KMS-11 (cell line): ENCODE data around the gene TIPARP.
"Not testable (repeated sequence)": the region's sequence is repeated elsewhere in the genome, so short reads cannot be mapped to it uniquely, and the experiment has no call there.

Experiments used
- H2AFZ ChIP-seq: fragments of 200-600 bp; sonication (generic); 2 replicates; pipeline ENCODE4 v1.6.1; 2016; ENCODE audit warnings: antibody characterized with exemption, mixed run types, low read depth
- H3K27ac ChIP-seq: fragments of 200-600 bp; sonication (generic); 2 replicates; pipeline ENCODE4 v1.6.1; 2016; ENCODE audit warnings: mild to moderate bottlenecking, mixed run types
- H3K27me3 ChIP-seq: fragments of 200-600 bp; sonication (generic); 2 replicates; pipeline ENCODE4 v1.6.1; 2017; ENCODE audit warnings: mild to moderate bottlenecking, low read depth, mixed run types, moderate library complexity; ENCODE audit not compliant: insufficient read depth
- H3K36me3 ChIP-seq: fragments of 200-600 bp; sonication (generic); 2 replicates; pipeline ENCODE4 v1.6.1; 2017; ENCODE audit warnings: mild to moderate bottlenecking, mixed run types; ENCODE audit not compliant: insufficient read depth
- H3K4me1 ChIP-seq: fragments of 200-600 bp; sonication (generic); 2 replicates; pipeline ENCODE4 v1.6.1; 2016; ENCODE audit warnings: mild to moderate bottlenecking, low read depth, mixed run types; ENCODE audit not compliant: poor library complexity, severe bottlenecking
- H3K4me2 ChIP-seq: fragments of 200-600 bp; sonication (generic); 2 replicates; pipeline ENCODE4 v1.7.0; 2016; ENCODE audit warnings: mild to moderate bottlenecking, mixed run types
- H3K4me3 ChIP-seq: fragments of 200-600 bp; sonication (generic); IDR thresholded peaks from 2 replicates; pipeline ENCODE4 v1.6.1; 2017; ENCODE audit warnings: low read depth, low read length, mixed read lengths; ENCODE audit not compliant: insufficient read depth
- H3K79me2 ChIP-seq: fragments of 200-600 bp; sonication (generic); 2 replicates; pipeline ENCODE4 v1.6.1; 2016; ENCODE audit warnings: low read depth, mixed run types; ENCODE audit not compliant: insufficient read depth
- H3K9ac ChIP-seq: fragments of 200-600 bp; sonication (generic); 2 replicates; pipeline ENCODE4 v1.6.1; 2016; ENCODE audit warnings: mild to moderate bottlenecking, mixed run types
- H4K20me1 ChIP-seq: fragments of 200-600 bp; sonication (generic); 2 replicates; pipeline ENCODE4 v1.6.1; 2016; ENCODE audit warnings: mild to moderate bottlenecking, mixed run types; ENCODE audit not compliant: insufficient read depth
- CTCF ChIP-seq: fragments of 200-600 bp; sonication (generic); conservative IDR thresholded peaks from 2 replicates; pipeline ENCODE4 v1.6.1; 2017; ENCODE audit warnings: low read depth, mild to moderate bottlenecking, antibody characterized with exemption, low read length, moderate library complexity, mixed read lengths

TIPARP gene

GRCh38 chr3:156648086-156648485 is 26.3 kb upstream of the TIPARP start:
- no peak overlapping the region for H2AFZ ChIP-seq
- no peak overlapping the region for H3K4me3 ChIP-seq
- H3K9ac ChIP-seq, result no peak overlapping the region
- no peak overlapping the region for H3K4me2 ChIP-seq
- no peak overlapping the region for H3K27ac ChIP-seq
- no peak for TF ChIP-seq CTCF
- no peaks in the 10 kb centered on the region for H3K4me1 ChIP-seq
- H3K27me3 ChIP-seq, result no peaks in the 10 kb centered on the region
- H3K79me2 ChIP-seq, result no peaks in the 10 kb centered on the region
- H3K36me3 ChIP-seq, result no peaks in the 10 kb centered on the region
- no peaks in the 10 kb centered on the region for H4K20me1 ChIP-seq

GRCh38 chr3:156649681-156650080 is 24.7 kb upstream of the TIPARP start:
- no peaks in the 10 kb centered on the region for H3K79me2 ChIP-seq
- H3K27me3 ChIP-seq, result no peaks in the 10 kb centered on the region
- H4K20me1 ChIP-seq, result no peaks in the 10 kb centered on the region
- TF ChIP-seq CTCF, result no peak
- no peak overlapping the region for H3K4me2 ChIP-seq
- H3K4me1 ChIP-seq, result no peaks in the 10 kb centered on the region
- no peak overlapping the region for H3K27ac ChIP-seq
- no peak overlapping the region for H3K9ac ChIP-seq
- H2AFZ ChIP-seq, result no peak overlapping the region
- no peaks in the 10 kb centered on the region for H3K36me3 ChIP-seq
- no peak overlapping the region for H3K4me3 ChIP-seq

- not testable (repeated sequence) for H3K79me2 ChIP-seq, H3K4me3 ChIP-seq, H3K27ac ChIP-seq, H3K4me1 ChIP-seq, H3K36me3 ChIP-seq, H3K9ac ChIP-seq, H3K27me3 ChIP-seq, H4K20me1 ChIP-seq, H3K4me2 ChIP-seq, H2AFZ ChIP-seq
Observed at GRCh38 chr3:156652661-156653060, 21.7 kb upstream of the TIPARP start.

- peaks cover 9% of the 10 kb centered on the region for H3K4me1 ChIP-seq
- no peaks in the 10 kb centered on the region for H4K20me1 ChIP-seq
- no peaks in the 10 kb centered on the region for H3K27me3 ChIP-seq
- H3K9ac ChIP-seq, result no peak overlapping the region
- H3K36me3 ChIP-seq, result no peaks in the 10 kb centered on the region
- TF ChIP-seq CTCF, result no peak
- no peak overlapping the region for H3K4me3 ChIP-seq
- no peak overlapping the region for H2AFZ ChIP-seq
- H3K79me2 ChIP-seq, result no peaks in the 10 kb centered on the region
- H3K27ac ChIP-seq, result no peak overlapping the region
- no peak overlapping the region for H3K4me2 ChIP-seq
Observed at GRCh38 chr3:156654834-156655233, 19.6 kb upstream of the TIPARP start.

GRCh38 chr3:156655819-156656550 is 18.4 kb upstream of the TIPARP start:
- H3K4me1 ChIP-seq, result peaks cover 11% of the 10 kb centered on the region
- H3K36me3 ChIP-seq, result no peaks in the 10 kb centered on the region
- H3K27me3 ChIP-seq, result no peaks in the 10 kb centered on the region
- TF ChIP-seq CTCF, result no peak
- no peak overlapping the region for H3K4me3 ChIP-seq
- H3K79me2 ChIP-seq, result no peaks in the 10 kb centered on the region
- H2AFZ ChIP-seq, result no peak overlapping the region
- no peaks in the 10 kb centered on the region for H4K20me1 ChIP-seq
- no peak overlapping the region for H3K27ac ChIP-seq
- H3K4me2 ChIP-seq, result no peak overlapping the region
- H3K9ac ChIP-seq, result no peak overlapping the region
